Activated naive CD4-positive, alpha-beta T cell (primary cell): Measurements from ENCODE around the gene FMN1.

Source experiments
- DNase-seq, 4 experiments: peaks; one replicate each; lab custom pipeline; 2025; lab: John Stamatoyannopoulos, UW

Gene FMN1

DNA sequence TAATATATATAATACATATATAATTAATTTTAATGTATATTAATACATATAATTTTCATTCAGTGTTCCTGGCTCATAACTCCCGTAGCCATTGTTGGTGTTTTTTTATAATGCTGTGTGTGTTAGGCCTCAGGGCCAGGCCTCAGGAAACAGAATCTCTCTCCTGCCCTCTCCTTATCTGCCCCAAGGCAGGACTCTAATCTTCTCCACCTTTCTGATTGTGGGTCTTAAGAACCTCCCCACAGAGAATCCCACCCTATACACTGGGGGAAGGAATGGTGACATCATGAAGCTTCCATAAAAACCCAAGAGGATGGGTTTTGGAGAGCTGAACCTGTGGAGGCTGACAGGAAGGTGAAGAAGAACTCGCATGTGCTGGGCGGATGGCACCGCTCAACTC lies 4.0 kb upstream of the FMN1 start:
- no peak for DNase-seq

DNA sequence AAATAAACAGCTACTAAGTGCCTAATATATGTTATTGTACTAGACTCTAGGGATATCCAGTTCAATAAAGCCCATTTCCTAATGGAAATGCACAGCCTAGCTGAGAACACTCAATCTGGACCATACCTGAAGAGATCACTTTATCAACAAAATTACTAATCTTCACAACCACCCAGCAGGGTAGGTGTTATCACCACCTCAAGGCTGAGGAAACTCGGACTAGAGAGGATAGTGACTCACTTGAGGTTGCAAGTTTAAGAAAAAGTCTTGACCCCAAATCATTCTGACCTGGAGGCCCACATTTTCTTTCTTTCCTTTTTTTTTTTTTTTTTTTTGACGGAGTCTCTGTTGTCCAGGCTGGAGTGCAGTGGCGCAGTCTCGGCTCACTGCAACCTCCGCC lies 3.1 kb upstream of the FMN1 start:
- DNase-seq: no peak

DNA sequence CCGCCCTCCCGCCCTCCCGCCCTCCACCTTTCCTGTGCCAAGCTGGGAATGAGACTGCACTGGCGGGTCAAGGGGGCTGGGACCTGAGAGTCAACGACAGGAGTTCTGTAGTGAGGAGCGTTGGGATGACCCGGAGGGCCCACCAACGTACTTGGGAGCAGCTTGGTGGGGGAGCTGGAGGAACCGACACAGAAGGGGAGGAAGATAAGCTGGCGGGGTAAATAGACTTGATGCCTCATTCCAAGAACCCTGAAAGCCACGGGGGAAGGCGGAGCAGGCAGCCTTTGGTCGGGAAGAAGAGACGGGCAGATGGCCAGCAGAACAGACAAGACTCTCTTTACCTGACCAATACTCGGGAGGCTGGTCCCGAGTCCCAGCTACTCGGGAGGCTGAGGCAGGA lies 277 bp downstream of the FMN1 start:
- DNase-seq: no peak

DNA sequence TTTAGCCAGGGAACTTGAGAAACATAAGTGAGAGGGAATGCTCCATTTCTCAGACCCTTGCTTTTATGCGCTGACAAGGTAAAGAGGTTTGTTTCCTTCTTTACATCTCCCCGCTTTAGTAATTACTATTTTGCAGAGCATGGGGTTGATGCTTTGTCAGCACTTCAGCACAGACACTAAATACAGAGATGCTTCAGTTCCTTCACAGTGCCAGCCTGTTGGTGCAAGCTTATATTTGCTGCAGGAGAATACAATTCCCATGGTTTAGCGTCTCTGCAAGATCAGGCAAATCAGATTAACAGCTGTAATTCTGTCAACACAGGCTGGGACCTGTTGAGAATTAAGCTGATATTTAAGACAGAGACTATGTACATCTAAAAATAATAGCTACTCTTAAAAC lies 2.9 kb downstream of the FMN1 start:
- no peak for DNase-seq

DNA sequence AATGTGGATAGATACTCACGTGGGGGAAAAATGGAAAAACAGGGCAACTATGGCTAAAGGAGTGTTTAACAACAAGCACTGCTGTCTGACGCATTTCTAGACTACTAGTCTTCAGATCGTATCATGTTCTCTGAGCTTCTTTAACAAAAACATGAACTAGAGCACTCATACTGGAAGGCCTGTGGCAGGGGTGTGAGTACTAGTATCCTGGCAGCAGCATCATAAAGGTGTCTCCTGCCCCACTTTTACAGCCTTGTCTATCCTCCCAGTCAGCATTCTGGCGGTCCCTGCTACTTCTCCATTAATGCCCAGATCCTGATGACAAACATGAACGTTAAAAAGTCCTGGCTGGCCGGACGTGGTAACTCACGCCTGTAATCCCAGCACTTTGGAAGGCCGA lies 4.0 kb downstream of the FMN1 start:
- DNase-seq: no peak

DNA sequence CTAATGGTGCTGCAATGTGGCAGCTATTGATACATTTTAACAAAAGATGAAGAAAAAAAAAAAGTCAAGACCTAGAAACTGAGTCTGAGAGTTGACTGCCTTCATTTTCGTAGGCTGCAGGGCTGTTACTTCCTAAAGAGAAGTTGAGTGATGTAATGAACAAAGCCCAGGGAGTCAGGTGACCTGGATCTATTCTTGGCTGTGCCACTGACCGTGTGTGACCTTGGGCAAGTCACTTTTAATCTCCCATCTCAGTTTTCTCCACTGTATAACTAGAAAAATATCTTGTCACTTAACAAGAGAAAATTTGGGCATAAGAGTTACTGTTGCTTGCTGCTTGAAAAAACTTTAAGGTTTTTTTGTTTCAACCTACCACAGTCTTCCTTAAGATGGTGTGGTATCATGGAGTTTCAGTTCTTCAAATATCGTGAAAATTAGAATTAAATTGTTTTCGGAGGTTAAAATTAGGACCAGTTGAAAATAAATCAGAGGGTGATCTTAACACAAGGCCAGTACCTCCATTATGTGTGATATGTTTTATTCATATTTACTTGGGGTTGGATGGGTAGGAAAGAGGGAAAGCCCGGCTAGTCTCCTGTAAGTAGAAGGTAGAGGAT lies 5.8 kb downstream of the FMN1 start:
- no peak for DNase-seq

DNA sequence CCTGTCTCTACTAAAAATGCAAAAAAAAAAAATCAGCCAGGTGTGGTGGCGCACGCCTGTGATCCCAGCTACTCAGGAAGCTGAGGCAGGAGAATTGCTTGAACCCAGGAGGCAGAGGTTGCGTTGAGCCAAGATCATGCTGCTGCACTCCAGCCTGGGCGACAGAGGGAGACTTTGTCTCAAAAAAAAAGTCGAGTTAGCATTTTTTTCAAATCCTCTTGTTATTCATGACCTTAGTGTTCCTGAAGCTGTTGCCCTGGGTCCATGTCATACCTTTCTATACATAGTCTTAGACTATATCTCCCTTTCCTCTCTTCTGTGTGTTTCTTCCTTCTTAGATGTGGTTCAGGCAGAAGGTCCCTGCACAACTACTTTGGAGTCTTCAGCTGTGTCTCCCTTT lies 6.4 kb downstream of the FMN1 start:
- no peak for DNase-seq

DNA sequence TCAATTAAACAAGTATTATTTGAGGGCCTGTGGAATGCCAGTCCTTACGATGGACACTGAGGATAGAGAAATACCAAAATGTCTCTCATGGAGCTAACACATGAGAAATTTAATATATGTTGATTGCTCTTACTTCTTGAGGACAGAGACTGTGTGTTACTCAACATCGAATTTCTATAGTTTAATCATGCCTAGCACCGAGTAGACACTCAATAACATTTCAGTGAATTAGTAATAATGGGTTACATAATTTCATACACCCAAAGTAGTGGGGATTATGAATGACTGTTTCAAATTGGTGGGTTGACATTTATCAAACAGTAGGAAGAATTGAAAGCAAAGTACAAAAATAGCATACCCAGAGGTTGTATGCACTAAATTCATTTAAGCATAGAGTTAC lies 11.2 kb downstream of the FMN1 start:
- no peak for DNase-seq

DNA sequence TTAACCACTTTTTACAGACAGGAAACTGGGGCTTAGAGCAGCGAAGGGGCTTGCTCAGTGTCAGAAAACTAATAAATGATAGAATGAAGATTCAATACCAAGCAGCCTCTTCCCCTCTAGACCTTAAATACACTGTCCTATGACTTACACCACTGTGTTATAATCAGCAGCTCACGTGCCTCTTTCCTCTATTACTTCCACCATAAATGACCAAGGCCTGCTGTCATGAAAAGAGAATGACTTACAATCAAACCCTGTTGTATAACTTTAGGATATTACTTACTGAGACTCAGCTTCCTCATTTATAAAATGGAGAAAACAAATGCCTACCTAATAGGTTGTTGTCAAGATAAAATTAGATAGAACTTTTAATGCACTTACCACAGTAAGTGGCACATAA lies 11.6 kb downstream of the FMN1 start:
- no peak for DNase-seq

DNA sequence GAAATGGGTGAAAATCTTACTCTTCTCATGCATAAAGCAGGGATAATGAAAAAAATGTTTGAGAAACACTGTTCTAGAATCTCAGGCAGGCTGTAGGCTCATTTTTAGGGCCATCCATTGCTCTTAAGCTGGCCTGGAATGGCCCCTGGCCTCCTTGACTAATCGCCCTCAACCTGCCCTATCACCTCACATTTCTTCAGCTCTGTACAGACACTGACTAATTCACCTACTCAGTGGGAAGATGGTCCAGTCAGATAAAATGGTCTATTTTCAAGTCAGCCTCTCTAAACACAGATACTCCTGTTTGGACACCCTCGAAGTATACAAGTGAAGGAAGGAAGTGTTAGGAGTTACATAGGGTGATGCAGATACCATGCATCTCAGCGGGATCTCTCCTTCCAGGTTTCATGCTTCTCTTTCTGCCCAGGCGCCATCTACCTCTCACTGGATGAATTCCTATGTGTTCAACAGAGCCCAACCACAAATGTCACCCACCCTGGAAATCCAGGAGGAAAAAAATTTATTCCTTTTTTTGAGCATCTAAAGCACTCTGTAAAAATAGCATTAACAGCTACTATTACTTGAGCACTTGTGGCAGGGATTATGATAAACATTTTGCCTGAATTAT lies 12.1 kb downstream of the FMN1 start:
- no peak for DNase-seq

DNA sequence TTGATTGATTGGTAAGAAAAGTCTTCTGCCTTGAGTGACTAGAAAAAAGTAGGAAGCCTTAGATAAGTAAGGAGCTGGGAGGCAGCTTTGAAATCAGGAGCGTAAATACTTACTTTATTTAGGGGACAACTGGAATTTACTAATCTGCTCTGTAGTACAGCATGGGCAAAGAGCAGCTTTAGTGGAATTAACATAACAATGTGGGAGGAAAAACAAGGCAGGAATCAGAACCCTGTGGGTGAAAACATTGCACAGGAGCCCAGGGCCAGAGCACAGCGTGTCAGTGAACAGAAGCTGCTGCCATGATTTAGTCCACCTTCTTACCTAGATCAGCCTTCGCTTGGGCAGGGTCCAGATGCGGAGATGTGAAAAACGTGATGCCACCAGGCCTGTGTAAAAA lies 14.6 kb downstream of the FMN1 start:
- no peak for DNase-seq

DNA sequence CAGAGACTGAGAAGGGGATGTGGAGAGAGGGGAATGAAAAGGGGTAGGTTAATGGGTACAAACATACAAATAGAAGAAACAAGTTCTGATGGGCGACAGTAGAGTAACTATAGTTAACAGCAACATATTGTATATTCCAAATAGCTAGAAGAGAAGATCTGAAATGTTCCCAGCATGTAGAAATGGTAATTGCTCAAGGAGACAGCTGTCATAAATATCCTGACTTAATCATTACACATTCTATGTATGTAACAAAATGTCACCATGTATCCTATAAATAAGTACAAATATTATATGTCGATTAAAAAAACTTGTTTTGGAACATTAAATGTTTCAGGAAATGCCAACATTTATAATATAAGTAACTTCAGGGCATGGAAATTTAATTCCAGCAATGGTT lies 23.3 kb downstream of the FMN1 start:
- no peak for DNase-seq

DNA sequence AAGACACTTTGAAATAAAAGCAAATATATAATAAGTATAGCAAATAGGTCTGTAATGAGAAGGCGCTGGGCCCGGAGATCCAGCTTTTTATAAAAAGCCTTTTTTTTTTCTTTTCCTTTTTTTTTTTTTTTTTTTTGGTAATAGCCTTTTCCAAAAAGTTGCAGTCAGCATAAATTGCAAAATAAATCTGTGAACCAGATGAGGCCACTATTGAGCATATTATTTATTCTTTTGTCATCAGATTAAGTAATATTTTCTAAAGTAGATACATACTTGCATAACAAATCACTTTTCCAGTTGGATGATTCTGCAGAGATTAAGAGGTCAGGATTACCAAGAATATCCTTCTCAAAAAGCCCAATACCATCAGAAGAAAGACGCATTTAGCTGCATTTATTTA lies 24.9 kb downstream of the FMN1 start:
- DNase-seq: no peak

DNA sequence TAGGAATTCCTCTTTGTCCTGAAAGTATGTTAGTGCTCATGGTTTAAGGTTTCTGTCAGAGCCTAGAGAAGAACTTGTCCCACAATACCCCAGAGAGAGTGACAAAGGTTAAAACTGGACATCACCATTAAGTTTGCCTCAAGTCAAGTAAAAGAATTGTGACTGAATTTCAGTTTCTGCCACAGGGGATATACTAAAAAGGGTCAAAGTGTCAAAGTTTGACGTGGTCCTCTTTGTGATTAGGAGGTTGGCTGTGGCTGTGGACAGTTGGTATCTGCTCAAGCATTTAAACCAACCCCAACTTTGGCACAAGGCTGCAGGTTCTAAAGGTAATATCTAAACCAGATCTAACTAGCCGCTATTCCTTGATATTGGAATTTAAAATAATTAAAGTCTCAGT lies 26.1 kb downstream of the FMN1 start:
- no peak for DNase-seq

DNA sequence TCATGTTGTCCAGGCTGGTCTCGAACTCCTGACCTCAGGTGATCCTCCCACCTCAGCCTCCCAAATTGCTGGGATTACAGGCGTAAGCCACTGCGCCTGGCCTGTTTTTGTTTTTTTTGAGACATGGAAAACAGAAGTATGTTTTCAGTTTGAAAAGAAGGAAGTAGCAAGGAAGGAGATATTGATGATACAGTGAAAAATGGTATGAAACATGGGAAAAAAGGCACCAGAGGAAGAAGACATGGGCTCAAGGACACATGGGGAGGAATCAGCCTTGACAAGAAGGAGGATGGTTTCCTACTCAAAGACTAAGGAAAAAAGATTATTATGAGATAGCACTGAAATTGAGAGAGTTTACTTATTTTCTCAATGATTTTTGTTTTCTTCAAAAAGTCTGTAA lies 30.7 kb downstream of the FMN1 start:
- DNase-seq: no peak

DNA sequence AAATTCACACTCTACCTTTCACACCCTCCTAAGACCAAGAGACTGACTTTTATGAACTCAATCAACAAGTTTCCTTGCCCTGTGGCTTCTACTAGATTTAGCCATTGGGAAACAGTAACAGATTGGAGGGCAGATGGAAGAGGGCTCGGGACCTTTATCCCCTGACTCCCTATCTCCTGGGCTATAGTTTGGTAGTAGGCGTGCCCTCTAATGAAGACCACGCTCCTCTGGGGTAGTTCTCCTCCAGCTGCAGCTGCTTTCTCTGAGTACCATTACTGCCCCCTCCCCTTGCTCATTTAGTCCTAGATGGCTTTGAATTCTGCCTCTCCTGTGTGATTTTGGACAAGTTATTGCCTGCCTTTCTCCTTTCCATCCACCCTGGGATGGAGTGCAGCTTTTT lies 33.3 kb downstream of the FMN1 start:
- no peak for DNase-seq

DNA sequence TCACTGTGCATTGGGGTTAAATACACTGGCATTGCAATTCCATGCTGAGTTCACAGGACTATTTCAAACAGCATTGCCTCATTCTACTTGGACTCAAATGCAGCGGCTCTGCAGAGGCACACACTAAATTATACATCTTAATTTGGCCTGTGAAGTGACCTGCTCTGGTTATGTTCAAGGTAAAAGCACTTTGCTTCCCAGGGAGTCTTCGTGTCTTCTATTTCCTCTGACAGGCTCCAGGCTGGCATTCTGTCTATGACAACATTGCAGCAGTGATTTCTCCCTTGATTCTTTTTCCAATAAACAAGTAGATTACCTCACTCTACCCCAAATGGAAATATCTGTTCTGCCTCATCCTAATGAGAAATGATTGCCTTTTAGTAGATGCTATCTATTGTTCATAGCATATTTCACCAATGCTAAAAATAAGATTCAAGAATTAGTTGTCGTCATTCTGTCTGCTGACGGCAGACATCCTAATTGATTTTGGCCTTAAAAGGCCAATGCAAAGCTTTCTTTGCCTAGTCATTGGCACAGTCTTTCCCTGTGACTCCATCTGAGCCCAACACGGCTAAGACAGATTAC lies 33.8 kb downstream of the FMN1 start:
- DNase-seq: no peak

DNA sequence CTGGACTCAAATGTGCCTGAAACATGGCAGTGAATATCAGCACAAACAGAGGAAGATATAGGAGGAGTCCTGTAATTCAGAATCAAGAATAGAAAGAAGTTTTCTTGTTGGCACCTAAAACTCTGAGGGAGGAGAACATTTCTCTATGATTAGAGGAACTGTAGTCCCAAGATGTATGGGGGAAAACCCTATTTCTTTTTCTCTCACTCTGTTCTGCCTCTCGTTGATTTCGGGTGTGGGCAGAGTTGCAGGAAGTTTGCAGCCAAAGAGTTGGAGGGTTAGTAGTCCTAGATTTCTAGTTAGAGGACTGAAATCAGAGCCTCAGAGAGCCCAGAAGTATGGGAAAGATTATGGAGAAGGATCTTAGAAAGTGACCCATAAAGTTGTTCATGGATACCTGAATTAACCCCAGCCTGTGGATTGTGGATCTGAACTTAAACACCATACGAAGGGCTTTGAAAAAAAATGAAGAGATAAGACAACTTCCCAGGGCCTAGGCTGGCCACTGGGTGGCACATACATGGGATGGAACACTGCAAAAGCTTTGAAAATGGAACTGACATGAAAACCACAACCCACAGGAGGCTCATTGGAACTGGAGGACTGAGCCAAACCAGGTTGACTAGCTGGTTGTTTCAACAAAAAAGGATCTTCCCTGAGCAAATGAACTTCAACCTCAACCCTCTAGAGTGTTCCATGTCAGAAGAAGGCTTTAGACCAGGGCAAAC lies 34.6 kb downstream of the FMN1 start:
- no peak for DNase-seq

DNA sequence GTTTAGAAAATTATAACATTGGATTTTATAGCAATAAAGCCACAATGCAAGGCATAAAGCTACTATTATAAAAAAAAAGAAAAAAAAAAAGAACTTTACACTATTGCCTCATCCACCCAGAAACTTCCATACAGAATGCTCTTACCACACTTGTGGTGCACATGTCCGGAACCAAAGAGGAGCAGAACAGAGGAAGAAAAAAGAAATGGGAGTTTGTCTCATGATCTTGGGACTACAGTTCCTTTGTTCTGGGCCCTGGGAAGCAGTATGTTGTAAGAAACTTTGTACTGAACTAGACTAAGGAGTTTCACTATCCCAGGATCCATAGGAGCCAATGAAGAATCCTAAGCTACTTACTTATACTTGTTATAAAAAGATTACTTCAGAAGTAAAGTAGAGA lies 36.1 kb downstream of the FMN1 start:
- DNase-seq: no peak

DNA sequence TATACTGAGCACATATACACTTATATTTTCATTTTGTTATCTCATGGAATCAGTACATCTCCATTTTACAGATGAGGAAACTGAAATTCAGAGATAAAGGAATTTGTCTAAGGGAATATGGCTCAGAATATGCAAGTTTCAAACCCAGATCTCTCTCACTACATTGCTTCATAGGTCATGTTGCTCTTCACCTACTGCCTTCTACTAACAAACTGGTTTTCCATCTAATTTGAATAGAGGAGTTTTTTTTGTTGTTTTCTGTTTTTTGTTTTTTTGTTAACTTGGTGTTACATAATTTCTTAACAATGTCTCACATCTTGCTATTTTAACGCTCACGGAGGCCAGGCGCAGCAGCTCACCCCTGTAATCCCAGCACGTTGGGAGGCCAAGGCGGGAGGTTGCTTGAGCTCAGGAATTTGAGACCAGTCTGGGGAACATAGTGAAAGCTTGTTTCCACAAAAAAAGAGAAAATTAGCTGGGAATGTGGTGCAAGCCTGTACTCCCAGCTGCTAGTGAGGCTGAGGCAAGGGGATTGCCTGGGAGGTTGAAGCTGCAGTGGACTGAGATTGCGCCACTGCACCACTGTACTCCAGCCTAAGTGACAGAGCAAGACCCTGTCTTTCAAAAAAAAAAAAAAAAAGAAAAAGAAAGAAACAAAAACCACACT lies 37.0 kb downstream of the FMN1 start:
- DNase-seq: no peak

DNA sequence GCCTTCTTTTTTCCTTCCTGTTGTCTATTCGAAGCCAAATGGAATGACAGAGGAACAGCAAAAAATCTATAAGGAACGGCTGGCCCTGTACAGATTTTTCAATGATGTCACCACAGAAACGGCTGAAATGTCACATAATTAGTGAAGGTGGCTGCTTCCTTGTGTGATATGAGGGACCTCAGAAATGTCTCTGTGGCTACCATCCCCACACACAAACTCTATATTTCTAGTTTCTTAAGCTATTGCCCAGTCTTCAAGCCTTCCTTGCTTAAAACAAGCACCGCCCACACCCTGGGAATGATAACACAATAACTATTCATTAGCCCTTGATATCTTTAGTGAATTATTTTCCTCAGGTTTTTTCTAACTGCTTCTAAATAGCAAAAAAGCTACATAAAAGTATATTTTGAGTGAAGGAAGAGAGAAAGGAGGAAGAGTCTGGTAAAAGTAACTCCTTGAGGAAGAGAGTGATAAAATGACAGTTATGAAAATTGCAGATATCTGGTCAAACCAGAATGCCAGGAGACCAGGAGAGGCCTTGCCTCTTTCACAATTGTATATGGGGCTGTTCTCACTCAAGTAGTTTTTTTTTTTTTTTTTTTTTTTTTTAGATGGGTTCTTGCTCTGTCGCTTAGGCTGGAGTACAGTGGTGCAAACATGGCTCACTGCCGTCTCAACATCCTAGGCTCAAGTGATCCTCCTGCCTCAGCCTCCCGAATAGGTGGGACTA lies 38.7 kb downstream of the FMN1 start:
- no peak for DNase-seq
